ENCODE measurements around the gene LY6G5B.

The LY6G5B gene

DNA sequence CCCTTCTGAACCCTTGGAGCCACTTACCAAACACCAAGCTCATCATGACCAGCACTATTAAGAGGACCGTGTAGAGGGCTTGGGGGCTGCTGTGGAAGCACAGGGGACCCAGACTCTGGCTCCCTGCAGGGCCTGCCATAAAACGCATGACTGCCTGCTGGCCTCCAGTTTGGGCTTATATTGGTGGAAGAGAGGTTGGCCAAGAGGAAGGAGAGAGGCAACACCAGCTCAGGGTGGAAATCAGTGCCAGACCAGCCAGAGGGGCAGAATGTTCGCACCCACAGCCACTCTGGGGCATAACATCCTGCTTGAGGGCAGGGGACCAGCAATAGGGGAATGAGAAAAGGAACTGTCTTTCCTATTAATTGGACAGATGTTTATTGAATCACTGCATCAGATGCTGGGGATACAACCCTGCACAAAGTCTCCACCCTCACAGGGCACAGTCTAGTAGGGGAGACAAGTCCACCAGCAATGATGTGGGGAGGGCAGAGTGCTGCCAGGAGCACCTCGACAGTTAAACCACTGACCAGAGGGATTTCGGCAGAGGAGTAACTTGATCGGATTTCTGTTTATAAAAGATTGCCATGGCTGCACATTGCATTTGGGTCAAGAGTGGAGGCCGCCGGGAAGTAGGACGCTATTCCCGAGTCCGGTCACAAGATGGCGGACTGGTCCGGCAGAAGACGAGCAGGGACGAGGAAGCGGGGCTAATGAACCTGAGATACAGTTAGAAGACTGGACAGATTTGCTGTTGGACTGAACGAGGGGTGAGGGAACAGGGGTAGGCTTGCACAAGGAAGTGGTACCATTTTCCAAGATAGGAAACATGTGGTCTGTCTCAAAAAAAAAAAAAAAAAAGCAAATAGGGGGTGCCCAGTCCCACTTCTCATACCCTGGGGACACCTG lies 10.7 kb downstream of the LY6G5B start, which contains the start of gene LY6G5C:
Gene LY6G5C, minus strand, starts transcription at position 842 of the 909 bp plus-strand sequence. Its CDS starts 694 bp downstream, at position 148.
- peak within 1 kb of the TSS; percentile 46 for H3K4me3 ChIP-seq (ENCODE audit: low read depth, low read length)
- TF ChIP-seq, protein P1, sequence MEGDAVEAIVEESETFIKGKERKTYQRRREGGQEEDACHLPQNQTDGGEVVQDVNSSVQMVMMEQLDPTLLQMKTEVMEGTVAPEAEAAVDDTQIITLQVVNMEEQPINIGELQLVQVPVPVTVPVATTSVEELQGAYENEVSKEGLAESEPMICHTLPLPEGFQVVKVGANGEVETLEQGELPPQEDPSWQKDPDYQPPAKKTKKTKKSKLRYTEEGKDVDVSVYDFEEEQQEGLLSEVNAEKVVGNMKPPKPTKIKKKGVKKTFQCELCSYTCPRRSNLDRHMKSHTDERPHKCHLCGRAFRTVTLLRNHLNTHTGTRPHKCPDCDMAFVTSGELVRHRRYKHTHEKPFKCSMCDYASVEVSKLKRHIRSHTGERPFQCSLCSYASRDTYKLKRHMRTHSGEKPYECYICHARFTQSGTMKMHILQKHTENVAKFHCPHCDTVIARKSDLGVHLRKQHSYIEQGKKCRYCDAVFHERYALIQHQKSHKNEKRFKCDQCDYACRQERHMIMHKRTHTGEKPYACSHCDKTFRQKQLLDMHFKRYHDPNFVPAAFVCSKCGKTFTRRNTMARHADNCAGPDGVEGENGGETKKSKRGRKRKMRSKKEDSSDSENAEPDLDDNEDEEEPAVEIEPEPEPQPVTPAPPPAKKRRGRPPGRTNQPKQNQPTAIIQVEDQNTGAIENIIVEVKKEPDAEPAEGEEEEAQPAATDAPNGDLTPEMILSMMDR (IDR thresholded peaks at IDR 0.05; ENCODE audit: borderline replicate concordance, insufficient read depth, low read depth, low read length) = peak; percentile 70

DNA sequence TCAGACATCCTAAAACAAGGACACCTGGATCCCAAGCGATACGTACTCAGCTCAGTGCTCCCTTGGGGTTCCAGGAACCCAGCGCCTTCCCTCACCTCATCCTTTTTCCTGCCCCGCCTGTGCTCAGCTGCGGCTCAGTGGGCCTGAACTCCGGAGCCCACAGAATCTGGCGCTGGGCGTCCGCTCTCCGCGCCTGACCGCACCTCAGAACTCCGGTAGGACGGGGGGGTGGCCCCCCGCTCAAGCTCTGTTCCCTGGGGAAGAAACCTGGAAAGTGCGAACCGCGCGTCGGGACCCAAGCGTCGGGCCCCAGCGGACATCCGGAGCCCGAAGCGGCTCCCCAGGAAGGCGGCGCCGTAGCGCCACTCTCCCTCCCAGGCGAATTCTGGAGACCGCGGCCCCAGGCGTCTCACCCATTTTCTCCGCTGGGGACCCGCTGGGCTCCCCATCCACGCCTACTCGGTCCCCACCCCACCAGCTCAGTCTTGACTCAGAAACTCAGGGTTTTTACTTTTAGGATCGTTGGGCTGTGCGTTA lies 11.4 kb downstream of the LY6G5B start:
- TF ChIP-seq, protein P1 (IDR thresholded peaks at IDR 0.05; ENCODE audit: borderline replicate concordance, insufficient read depth, low read depth, low read length) = 0 out of 2 replicates have a peak, but pooled peaks have one; percentile 7
- peak overlapping the region; percentile 46 for H3K4me3 ChIP-seq (ENCODE audit: low read depth, low read length)

DNA sequence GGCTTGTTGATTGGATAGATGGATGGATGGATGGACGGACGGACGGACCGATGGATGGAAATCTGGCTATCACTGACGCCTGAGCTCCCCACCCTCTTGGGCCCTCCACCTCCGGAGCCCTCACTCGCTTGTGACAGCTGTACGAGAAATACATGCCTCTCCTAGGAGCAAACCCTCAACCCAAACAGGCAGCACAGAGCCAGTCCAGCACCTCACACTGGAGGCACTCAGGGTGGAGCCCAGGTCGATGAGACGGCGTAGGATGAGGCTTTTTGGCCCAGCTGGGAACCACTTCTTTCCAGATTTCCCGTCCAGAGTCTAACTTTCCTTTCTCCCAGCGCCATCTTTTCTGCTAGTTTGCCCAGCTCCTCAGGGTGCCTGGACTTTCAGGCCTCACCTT lies 13.8 kb downstream of the LY6G5B start:
- no peak overlapping the region for H3K4me3 ChIP-seq (ENCODE audit: low read depth, low read length)
- TF ChIP-seq, protein P1 (IDR thresholded peaks at IDR 0.05; ENCODE audit: borderline replicate concordance, insufficient read depth, low read depth, low read length) = no peak

DNA sequence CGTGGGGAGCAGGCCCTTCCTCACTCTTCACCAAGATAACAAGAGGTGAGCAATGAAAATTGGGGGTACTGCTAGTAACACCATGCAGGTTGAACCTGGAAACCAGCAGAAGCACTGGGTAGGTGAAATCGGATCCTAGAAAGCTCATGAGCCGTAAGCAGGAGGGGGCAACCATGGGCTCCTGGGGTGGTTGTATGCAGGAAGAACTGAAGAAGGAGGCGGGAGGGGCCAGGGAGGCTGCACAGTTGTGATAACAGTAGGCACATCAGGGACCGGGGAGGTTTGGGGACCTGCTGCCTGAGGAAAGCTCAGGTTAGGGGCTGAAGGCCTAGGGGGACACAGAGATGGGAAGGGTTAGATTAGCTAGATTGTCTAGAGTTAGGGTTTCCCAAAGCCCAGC lies 16.7 kb downstream of the LY6G5B start:
- no peak overlapping the region for H3K4me3 ChIP-seq (ENCODE audit: low read depth, low read length)
- TF ChIP-seq, protein P1 (IDR thresholded peaks at IDR 0.05; ENCODE audit: borderline replicate concordance, insufficient read depth, low read depth, low read length) = no peak

DNA sequence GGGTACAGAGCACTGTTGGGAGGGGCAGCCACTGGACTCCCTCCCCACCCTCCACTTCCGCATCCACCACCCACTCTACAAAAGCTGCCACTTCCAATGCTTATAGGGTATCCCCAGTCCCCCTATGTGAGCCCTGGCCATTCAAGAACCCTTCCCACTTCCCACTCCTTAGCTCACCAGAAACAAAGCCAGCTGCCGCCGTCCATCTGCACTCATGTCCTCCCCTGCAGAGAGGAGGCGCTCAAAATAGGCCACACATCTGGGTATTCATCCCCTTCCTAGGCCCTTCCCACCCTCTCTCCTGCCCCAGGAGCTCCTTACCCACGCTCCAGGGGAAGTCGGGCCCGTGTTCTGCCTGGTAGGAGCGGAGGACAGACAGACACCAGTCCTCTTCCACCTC lies 17.5 kb downstream of the LY6G5B start:
- H3K4me3 ChIP-seq (ENCODE audit: low read depth, low read length) = no peak overlapping the region
- TF ChIP-seq, protein P1 (IDR thresholded peaks at IDR 0.05; ENCODE audit: borderline replicate concordance, insufficient read depth, low read depth, low read length) = no peak

DNA sequence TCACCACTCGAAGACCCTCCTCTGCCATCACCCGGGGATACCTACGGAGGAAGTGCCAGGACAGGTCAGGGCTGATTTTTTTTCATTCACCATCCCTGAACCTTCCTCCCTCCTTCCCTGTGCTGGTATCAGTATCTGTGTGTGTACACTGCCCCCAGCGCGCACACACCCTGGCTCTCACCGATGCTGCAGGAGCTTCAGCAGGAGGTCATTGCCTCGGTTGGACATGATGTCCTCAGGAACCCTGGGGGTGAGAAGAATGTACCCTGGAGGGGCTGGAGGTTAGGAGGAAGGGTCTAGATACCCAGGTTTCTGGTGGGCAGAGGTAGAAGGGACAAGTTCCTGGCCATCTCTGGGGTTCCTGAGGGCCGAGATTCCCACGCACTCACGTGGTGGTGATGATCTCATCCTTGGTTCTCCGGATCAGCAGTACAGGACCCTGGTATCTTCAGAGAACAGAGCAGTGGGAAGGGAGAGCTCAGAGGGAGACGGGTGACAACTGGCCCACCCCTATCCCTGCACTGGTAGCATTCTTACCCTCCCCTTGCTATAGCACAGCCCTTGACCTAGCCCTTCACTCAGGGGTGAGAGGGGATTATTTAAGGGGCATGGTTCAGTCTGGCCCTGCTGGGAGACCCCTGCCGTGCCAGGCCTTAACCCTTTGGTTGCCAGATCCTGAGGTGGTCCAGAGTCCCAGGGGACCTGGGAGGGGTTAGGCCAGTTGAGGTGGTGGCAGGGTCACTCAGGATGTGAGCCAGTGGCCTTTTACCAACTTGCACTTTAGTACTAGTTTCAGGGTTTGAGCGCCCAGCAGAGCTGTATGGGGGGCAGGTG lies 18.3 kb downstream of the LY6G5B start:
- H3K4me3 ChIP-seq (ENCODE audit: low read depth, low read length) = no peak overlapping the region
- TF ChIP-seq, protein P1 (IDR thresholded peaks at IDR 0.05; ENCODE audit: borderline replicate concordance, insufficient read depth, low read depth, low read length) = no peak

Measured in GM12875 (cell line).